CD14-positive monocyte (primary cell): Measurements from ENCODE around the gene KLC1. TPM values are rescaled to one million over a fixed set of nuclear protein-coding genes. Genes with fewer than 3 reads are reported as not detected.

Experiments used
- DNase-seq, 3 donors: peaks; one replicate each; pipeline ENCODE4 v3.0.0-alpha.2; 2011 to 2022
- H2AFZ ChIP-seq: 2 replicates; pipeline ENCODE4 v1.6.0; 2012; ENCODE audit warnings: mild to moderate bottlenecking, low read depth, low read length, inconsistent platforms; ENCODE audit not compliant: insufficient read depth, poor library complexity, severe bottlenecking
- H3K27ac ChIP-seq, 2 donors: 1 replicate in 1 of 2; 2 replicates in 1 of 2; pipeline ENCODE4 v1.5.1; 2012 to 2013; ENCODE audit warnings: low read length in 2 of 2, control low read depth in 1 of 2, inconsistent platforms in 1 of 2, low read depth in 1 of 2, mild to moderate bottlenecking in 1 of 2
- H3K27me3 ChIP-seq, 2 donors: one replicate each; pipeline versions ENCODE4 v1.6.0 to v1.6.1; 2011 to 2013; ENCODE audit warnings: low read length in 2 of 2; ENCODE audit not compliant: control insufficient read depth in 2 of 2, insufficient read depth in 2 of 2
- H3K36me3 ChIP-seq, 2 donors: replicated peaks in 1 of 2; 1 replicate in 1 of 2; 2 replicates in 1 of 2; pipeline versions ENCODE4 v1.5.1 to v1.6.1; 2012 to 2013; ENCODE audit warnings: low read length in 2 of 2, control low read depth in 1 of 2, inconsistent platforms in 1 of 2, mild to moderate bottlenecking in 1 of 2; ENCODE audit not compliant: insufficient read depth in 2 of 2, control insufficient read depth in 1 of 2
- H3K4me1 ChIP-seq, 2 donors: 1 replicate in 1 of 2; 2 replicates in 1 of 2; pipeline versions ENCODE4 v1.5.1 to v1.6.1; 2012 to 2013; ENCODE audit warnings: low read length in 2 of 2, control low read depth in 1 of 2, inconsistent platforms in 1 of 2, mild to moderate bottlenecking in 1 of 2, moderate library complexity in 1 of 2; ENCODE audit not compliant: insufficient read depth in 2 of 2, control insufficient read depth in 1 of 2
- H3K4me2 ChIP-seq: replicated peaks from 2 replicates; pipeline ENCODE3; 2012; ENCODE audit warnings: low read length, moderate library complexity, mild to moderate bottlenecking; ENCODE audit not compliant: poor library complexity, severe bottlenecking; ENCODE audit errors: extremely low read depth
- H3K4me3 ChIP-seq, 3 experiments: fragments of 200-600 bp in 1 of 3; sonication (generic) in 1 of 3; replicated peaks in 1 of 3; 1 replicate in 2 of 3; 2 replicates in 1 of 3; pipeline ENCODE4 v1.5.1; 2011 to 2013; ENCODE audit warnings: low read length in 3 of 3, mild to moderate bottlenecking in 3 of 3, control low read depth in 2 of 3, low read depth in 2 of 3, inconsistent platforms in 1 of 3, moderate library complexity in 1 of 3
- H3K79me2 ChIP-seq: 2 replicates; pipeline ENCODE4 v1.6.0; 2012; ENCODE audit warnings: mild to moderate bottlenecking, control low read depth, inconsistent platforms, low read length, moderate library complexity; ENCODE audit not compliant: insufficient read depth
- H3K9ac ChIP-seq: 2 replicates; pipeline ENCODE4 v1.6.0; 2017; ENCODE audit warnings: low read length, mild to moderate bottlenecking; ENCODE audit not compliant: insufficient read depth, poor library complexity, severe bottlenecking
- H3K9me3 ChIP-seq, 2 donors: replicated peaks in 1 of 2; 1 replicate in 1 of 2; 2 replicates in 1 of 2; pipeline versions ENCODE4 v1.5.1 to v1.6.1; 2012 to 2013; ENCODE audit warnings: low read length in 2 of 2, control low read depth in 1 of 2; ENCODE audit not compliant: control insufficient read depth in 1 of 2, insufficient read depth in 1 of 2
- H4K20me1 ChIP-seq: 2 replicates; pipeline ENCODE4 v1.6.0; 2012; ENCODE audit warnings: mild to moderate bottlenecking, low read length, control low read depth, moderate library complexity; ENCODE audit not compliant: insufficient read depth
- H3K27ac Mint-ChIP-seq, 7 donors: one replicate each; pipeline ENCODE4 v1.8.0; 2020; ENCODE audit warnings: mild to moderate bottlenecking in 7 of 7, mixed read lengths in 7 of 7, moderate library complexity in 6 of 7, inconsistent platforms in 2 of 7
- H3K27me3 Mint-ChIP-seq, 3 donors: one replicate each; pipeline ENCODE4 v1.8.0; 2021 to 2022; ENCODE audit warnings: low read depth in 3 of 3, mild to moderate bottlenecking in 3 of 3, mixed read lengths in 3 of 3, moderate library complexity in 3 of 3, inconsistent platforms in 1 of 3
- H3K36me3 Mint-ChIP-seq, 2 donors: one replicate each; pipeline ENCODE4 v1.8.0; 2020; ENCODE audit warnings: mixed read lengths in 2 of 2, inconsistent platforms in 1 of 2, mild to moderate bottlenecking in 1 of 2
- H3K4me1 Mint-ChIP-seq: one replicate; pipeline ENCODE4 v1.8.0; 2020; ENCODE audit warnings: mild to moderate bottlenecking, mixed read lengths
- H3K4me3 Mint-ChIP-seq, 2 donors: one replicate each; pipeline ENCODE4 v1.8.0; 2020; ENCODE audit warnings: mild to moderate bottlenecking in 2 of 2, mixed read lengths in 2 of 2, moderate library complexity in 1 of 2
- H3K9me3 Mint-ChIP-seq, 7 donors: one replicate each; pipeline ENCODE4 v1.8.0; 2020 to 2022; ENCODE audit warnings: mixed read lengths in 7 of 7, mild to moderate bottlenecking in 6 of 7, moderate library complexity in 6 of 7, inconsistent platforms in 2 of 7
- CTCF ChIP-seq: fragments of 200-600 bp; IDR thresholded peaks from one replicate; pipeline ENCODE4 v1.8.0; 2022; ENCODE audit warnings: antibody characterized with exemption, mild to moderate bottlenecking
- WGBS: methylation state at CpG from one replicate; pipeline ENCODE4 v1.1.5; 2013; ENCODE audit warnings: missing lambda C conversion rate; ENCODE audit not compliant: insufficient coverage; 5-methylcytosine and 5-hydroxymethylcytosine counted together
- intact Hi-C, 2 donors: fragments of 100-400 bp; cut with micrococcal nuclease; formaldehyde crosslinking; loops; one replicate each; pipeline versions ENCODE4 v1.15.0 to v1.15.1; 2023
- polyA plus RNA-seq, 3 donors: library from polyadenylated mRNA; depleted of rRNA in 1 of 3; unstranded in 2 of 3; stranded (reverse) in 1 of 3; fragments of 300-500 nt in 2 of 3; fragments of >200 nt in 1 of 3; fragmentation: Illumina TruSeq in 2 of 3; gene quantifications; 1 replicate in 2 of 3; 2 replicates in 1 of 3; pipeline ENCODE4 v1.2.3, GENCODE V29; 2012 to 2021

Gene KLC1
- polyA plus RNA-seq, 3 donors, result 41.5 to 108 (median 46.6) TPM

- peaks cover 3 to 19% of the 10 kb centered on the region in 2 donors for H3K36me3 ChIP-seq
- peaks cover 24% of the 10 kb centered on the region for H3K4me1 Mint-ChIP-seq
- peak overlapping the region in 4 of 7 donors; percentile 13 to 70 (median 38) for H3K27ac Mint-ChIP-seq
- no peak overlapping the region for H3K4me3 Mint-ChIP-seq
- 100% methylated on average over 3 of the region's 3 CpGs for WGBS
- H3K4me1 ChIP-seq, result no peaks in the 10 kb centered on the region
- no peak overlapping the region for H3K9ac ChIP-seq
- no peaks in the 10 kb centered on the region for H3K27me3 Mint-ChIP-seq
- intact Hi-C loops, result no loop called here
- no peaks in the 10 kb centered on the region for H3K9me3 ChIP-seq
- no peak for DNase-seq
- H3K36me3 Mint-ChIP-seq, result peaks cover 14 to 37% of the 10 kb centered on the region in 2 donors
- H4K20me1 ChIP-seq, result peaks cover 98% of the 10 kb centered on the region
- peaks cover 99% of the 10 kb centered on the region for H3K79me2 ChIP-seq
- TF ChIP-seq CTCF, result no peak
- no peaks in the 10 kb centered on the region for H3K9me3 Mint-ChIP-seq
- H3K4me3 ChIP-seq, result no peak overlapping the region
- H3K27ac ChIP-seq, result no peak overlapping the region
- no peak overlapping the region for H2AFZ ChIP-seq
- no peaks in the 10 kb centered on the region for H3K27me3 ChIP-seq
- H3K4me2 ChIP-seq, result no peak overlapping the region
These were observed 9.6 kb downstream of the KLC1 start for GRCh38 chr14:103638594-103638993.

GRCh38 chr14:103641161-103641560, 12.2 kb downstream of the KLC1 start:
- Histone ChIP-seq H3K27me3 (no peaks in the 10 kb centered on the region), H3K4me1 (no peaks in the 10 kb centered on the region), H3K79me2 (peaks cover 100% of the 10 kb centered on the region), H3K4me3 (no peak overlapping the region), H3K9me3 (no peaks in the 10 kb centered on the region), H3K36me3 (peaks cover 5 to 15% of the 10 kb centered on the region in 2 donors), H3K9ac (no peak overlapping the region), H3K27ac (no peak overlapping the region), H2AFZ (no peak overlapping the region), H4K20me1 (peaks cover 99% of the 10 kb centered on the region), H3K4me2 (no peak overlapping the region)
- Mint-ChIP-seq H3K4me3 (no peak overlapping the region), H3K27ac (peak overlapping the region in 1 of 7 donors; percentile 54), H3K9me3 (no peaks in the 10 kb centered on the region), H3K27me3 (no peaks in the 10 kb centered on the region), H3K4me1 (peaks cover 10% of the 10 kb centered on the region), H3K36me3 (peaks cover 11 to 26% of the 10 kb centered on the region in 2 donors)
- no peak for DNase-seq
- no peak for TF ChIP-seq CTCF
- 87% methylated on average over 2 of the region's 4 CpGs for WGBS
- intact Hi-C loops, result no loop called here
